SKM-1 treated with dmso at 0.1 percent for 144 hours (cell line): ENCODE results near the gene SIRT7.

Source experiments
- DNase-seq: peaks from one replicate; lab custom pipeline; 2025; ENCODE audit not compliant: unreplicated experiment; lab: John Stamatoyannopoulos, UW

Gene SIRT7

GRCh38 chr17:81932333-81932983 lies 14.5 kb upstream of the SIRT7 start:
- DNase-seq = no peak

GRCh38 chr17:81931557-81932332 lies 13.8 kb upstream of the SIRT7 start:
- no peak for DNase-seq

GRCh38 chr17:81931189-81931556 lies 13.2 kb upstream of the SIRT7 start:
- no peak for DNase-seq

GRCh38 chr17:81930142-81931125 lies 12.5 kb upstream of the SIRT7 start:
- no peak for DNase-seq

GRCh38 chr17:81929253-81930141 lies 11.5 kb upstream of the SIRT7 start:
- DNase-seq = no peak

GRCh38 chr17:81928544-81929252 lies 10.7 kb upstream of the SIRT7 start:
- no peak for DNase-seq

- peak; percentile 93 for DNase-seq
Measured at GRCh38 chr17:81927653-81928543, 9.9 kb upstream of the SIRT7 start, which contains the start of gene MAFG. TSS of gene MAFG (minus strand) at chr17:81927735. CDS start at chr17:81923185, 4,550 bp downstream.

- no peak for DNase-seq
Measured at GRCh38 chr17:81927152-81927652, 9.2 kb upstream of the SIRT7 start.

GRCh38 chr17:81926451-81927151 lies 8.6 kb upstream of the SIRT7 start:
- peak; percentile 54 for DNase-seq

GRCh38 chr17:81925860-81926450 lies 8.0 kb upstream of the SIRT7 start:
- no peak for DNase-seq

GRCh38 chr17:81924557-81925532 lies 6.9 kb upstream of the SIRT7 start:
- no peak for DNase-seq

GRCh38 chr17:81923302-81924260 lies 5.6 kb upstream of the SIRT7 start:
- peak; percentile 84 for DNase-seq

GRCh38 chr17:81922566-81923301 lies 4.8 kb upstream of the SIRT7 start:
- no peak for DNase-seq

GRCh38 chr17:81921996-81922565 lies 4.1 kb upstream of the SIRT7 start:
- no peak for DNase-seq
